Non-pigmented ciliary epithelial cell (primary cell): ENCODE results near the gene TBC1D5.
"Not testable (repeated sequence)": the region's sequence is repeated elsewhere in the genome, so short reads cannot be mapped to it uniquely, and the experiment has no call there.

Experiments
- DNase-seq: peaks from one replicate; pipeline ENCODE4 v3.0.0-alpha.2; 2010; ENCODE audit warnings: low read depth

Gene TBC1D5

DNA sequence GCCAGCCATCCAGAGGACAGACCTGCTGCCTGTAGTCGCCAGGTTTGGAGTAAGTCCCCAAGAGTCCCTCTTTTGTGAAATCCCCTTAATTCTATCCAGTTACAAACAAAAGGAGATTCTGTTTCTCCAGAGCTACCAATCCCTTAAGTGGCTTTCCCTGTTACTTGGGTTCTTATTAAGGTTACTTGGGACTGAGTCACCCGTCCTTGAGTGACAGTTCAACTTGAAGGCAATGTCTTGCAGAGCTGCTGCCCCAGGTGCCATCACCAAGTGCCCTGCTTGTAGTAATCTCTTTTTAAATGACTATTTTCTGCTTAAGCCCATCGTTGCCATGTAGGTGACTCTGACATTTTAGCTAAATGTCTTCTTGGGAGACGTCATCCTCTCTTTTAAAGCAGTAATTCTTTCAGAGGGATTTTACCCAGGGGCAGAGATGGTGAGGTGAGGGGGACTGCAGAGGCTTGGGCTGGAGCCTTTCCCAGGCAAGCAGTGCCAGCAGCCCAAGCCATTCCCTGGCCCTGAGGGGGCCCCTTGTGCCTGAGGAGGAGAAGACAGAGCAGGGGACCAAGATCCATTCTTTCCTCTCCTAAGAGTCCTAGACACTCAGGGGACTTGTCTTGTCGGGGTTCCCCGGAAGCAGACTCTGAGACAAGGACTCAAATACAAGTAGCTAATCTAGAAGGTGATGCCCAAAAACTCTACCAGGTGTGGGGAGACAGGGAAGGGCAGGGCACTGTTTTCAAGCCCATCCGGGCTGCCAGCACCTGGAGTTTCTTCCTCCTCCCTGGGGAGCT is 604.0 kb downstream of the TBC1D5 start:
- DNase-seq = no peak

DNA sequence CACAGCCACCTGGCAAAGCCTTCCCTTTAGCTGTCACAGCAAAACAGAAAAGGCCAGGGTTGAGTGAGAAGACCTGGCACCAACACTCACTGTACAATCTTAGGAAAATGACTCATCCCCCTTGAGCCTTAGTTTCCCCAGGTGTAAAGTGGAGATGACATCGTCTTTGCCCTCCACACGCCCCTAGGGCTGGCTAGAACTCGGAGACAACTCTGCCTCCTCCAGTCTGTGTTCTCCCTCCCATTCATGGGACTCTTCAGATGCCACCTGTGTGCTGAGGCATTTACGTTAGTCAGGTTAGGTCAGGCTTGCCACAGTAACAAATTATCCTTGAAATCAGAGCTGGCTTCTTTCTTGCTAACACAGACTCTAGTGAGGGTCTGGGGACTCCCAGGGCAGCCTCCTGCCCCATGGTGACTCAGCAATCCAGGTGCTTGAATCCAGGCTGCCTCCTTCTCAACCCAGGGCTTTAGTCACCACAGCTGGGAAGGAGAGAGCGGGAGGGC is 605.1 kb downstream of the TBC1D5 start:
- DNase-seq = no peak

DNA sequence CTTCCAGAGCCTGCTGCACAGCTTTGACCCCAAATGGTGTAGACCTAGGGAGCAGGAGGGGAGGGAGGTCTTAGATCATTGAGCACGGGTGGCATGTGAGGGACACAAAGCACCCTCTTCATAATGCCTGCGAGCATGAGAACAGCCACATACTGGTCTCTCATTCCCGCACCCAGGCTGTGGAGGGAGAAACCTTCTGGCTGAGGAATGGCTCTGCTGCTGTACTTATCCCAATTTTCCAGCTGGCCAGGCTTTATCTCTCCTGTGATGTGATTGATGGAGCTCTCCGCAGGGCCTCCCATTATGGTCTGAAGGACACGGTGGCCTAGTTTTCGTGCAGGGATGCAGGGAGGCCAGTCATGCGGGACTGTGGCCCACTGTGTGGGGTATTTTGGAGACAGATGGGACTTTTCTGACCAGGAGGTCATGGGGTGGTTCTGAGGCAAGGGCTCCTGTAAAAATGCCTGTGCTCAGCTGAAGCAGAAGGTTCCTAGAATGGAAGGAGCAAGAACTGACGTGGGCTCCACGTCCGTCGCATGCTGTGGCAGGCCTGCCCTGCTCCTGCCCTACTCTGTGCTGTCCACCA is 606.2 kb downstream of the TBC1D5 start:
- no peak for DNase-seq

DNA sequence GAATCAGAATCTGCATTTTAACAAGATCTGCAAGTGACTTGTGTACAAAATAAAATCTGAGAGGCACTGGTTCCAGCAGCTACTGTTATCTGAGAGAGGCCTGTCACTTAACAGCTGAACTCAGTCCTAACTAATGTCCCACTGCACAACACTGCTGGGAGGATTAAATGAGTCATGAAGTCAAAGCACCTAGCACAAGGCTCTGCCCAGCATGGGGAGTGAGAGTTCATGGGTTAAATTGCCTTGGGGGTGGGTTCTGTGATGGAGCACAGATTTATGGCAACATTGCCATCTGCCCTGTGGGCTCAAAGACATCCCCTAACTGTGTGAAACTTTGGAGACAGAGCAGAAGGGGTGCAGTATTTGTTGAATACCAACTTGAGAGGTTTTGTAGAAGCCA is 606.7 kb downstream of the TBC1D5 start:
- DNase-seq = no peak

DNA sequence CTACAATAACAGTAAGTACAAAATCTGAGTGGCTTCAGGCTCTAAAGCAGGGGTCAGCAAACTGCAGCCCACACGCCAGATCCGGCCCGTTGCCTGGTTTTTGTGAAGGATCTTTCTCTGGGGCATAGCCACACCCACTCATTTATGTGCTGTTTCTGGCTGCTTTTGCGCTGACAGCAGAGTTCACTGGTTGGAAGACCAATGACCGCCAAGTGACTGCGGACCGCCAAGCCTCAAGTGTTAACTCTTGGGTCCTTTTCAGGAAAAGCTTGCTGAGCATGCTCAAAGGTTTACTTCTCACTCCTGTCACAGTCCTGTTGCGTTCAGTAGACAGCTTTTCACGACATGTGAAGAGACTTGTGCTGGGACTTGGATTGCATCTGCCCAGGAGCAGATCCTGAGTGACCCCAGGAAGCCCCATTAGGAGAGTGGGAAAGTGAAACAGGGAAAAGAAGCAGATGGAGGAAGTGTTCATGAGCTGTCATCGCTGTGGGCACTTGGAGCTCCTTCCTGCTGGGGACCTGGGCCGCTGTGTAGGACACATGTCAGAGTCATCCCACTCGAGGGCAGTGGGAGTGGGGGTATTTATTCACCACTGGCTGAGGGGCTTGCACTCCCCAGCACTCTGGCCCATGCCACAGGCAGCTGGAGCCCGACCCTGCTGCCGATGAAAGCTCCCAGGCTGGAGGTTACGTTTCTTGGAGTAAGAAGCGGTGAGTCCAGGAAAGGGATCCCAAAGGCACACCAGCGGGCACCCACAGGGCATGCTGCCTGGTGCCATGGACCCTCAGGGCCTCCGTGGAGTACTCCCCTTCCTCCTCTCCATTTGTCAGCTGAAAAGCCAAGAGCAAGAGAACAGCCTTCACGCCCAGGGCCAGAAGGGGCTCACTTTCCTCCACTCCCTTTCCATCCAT is 608.5 kb downstream of the TBC1D5 start:
- DNase-seq = no peak

DNA sequence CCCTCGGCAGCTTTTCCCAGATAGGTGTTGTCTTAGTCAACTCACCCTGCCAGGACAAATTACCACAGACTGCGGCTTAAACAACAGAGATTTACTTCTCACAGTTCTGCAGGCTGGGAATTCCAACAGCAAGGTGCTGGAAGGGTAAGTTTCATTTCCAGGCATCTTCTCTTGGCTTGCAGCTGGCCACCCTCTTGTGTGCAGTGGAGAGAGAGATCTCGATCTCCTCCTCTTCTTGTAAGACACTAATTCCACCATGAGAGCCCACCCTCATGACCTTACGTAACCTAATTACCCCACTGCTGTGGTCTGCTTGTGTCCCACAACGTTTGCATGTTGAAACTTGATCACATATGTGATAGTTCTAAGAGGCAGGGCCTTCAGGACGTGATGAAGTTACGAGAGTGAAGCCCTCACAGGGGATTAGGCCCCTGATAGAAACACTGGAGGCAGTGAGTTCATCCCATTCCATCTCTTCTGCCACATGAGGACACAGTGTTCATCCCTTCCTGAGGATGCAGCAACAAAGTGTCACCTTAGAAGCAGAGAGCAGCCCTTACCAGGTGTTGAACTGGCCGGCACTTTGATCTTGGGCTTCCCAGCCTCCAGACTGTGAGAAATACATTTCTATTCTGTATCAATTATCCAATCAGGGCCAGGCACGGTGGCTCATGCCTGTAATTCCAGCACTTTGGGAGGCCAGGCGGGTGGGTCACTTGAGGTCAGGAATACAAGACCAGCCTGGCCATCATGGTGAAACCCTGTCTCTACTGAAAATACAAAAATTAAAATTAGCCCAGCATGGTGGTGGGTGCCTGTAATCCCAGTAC is 609.9 kb downstream of the TBC1D5 start:
- no peak for DNase-seq

DNA sequence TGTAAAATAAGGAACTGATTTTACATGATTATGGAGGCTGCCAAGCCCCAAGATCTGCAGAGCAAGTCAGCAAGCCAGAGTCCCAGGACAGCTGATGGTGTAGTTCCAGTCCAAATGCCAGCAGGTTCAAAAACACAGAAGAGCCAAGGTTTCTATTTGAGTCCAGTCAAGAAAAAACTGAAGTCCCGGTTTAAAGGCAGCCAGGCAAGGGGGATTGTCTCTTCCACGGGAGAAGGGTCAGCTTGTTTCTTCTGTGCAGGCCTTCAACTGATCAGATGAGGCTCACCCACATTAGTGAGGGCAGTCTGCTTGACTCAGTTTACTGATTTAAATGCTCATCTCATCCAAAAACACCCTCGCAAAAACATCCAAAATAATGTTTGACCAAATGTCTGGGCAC is 611.5 kb downstream of the TBC1D5 start:
- DNase-seq = no peak

DNA sequence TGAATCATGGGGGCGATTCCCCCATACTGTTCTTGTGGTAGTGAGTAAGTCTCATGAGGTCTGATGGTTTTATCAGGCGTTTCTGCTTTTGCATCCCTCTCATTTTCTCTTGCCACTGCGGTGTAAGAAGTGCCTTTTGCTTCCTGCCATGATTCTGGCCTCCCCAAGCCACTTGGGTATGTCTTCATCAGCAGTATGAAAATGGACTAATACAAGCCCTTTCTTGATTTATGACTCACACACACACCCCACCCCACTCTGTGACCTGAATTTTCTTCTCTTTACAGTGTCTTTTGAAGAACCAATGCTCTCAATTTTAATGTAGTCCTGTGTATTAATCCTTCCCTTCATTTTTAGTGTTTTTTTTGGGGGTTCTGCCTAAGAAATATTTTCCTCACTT is 612.9 kb downstream of the TBC1D5 start:
- no peak for DNase-seq

DNA sequence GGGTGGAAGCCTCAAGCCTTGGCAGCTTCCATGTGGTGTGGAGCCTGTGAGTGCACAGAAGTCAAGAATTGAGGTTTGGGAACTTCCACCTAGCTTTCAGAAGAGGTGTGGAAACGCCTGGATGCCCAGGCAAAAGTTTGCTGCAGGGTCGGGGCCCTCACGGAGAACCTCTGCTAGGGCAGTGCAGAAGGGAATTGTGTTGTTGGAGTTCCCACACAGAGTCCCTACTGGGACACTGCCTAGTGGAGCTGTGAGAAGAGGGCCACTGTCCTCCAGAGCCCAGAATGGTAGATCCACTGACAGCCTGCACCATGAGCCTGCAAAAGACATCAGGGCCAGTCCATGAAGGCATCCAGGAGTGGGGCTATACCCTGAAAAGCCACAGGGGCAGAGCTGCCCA is 613.8 kb downstream of the TBC1D5 start:
- not testable (repeated sequence) for DNase-seq

DNA sequence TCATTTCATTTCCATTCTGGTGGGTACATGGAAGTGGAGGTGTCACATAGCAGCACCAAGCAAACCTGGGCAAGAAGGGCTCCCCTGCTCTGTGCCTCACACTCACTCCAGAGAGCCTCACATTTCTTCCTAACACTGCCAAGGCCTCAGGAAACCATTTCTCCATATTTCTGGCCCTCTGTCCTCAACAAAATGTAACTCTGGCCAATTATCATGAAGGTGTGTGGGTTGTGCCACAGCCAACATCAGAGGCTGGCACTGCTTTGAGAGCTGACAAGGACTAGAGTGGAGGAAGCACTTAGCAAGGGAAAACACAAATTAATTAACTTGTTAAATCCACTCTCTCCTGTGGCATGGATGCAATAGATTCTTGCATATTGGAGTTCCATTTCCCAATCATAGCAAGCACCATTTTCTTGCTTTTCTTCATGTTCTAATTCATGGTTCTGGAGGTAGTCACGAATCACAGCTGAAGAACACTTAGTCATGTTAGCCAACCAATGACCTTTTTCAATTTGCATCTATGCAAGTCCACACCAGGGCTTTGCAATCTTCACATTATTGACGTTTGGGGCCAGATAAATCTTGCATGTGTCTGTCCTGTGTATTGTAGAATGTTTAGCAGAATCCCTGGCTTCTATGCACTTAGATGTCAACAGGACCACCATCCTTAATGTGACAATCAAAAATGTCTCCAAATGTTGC is 616.5 kb downstream of the TBC1D5 start:
- no peak for DNase-seq

DNA sequence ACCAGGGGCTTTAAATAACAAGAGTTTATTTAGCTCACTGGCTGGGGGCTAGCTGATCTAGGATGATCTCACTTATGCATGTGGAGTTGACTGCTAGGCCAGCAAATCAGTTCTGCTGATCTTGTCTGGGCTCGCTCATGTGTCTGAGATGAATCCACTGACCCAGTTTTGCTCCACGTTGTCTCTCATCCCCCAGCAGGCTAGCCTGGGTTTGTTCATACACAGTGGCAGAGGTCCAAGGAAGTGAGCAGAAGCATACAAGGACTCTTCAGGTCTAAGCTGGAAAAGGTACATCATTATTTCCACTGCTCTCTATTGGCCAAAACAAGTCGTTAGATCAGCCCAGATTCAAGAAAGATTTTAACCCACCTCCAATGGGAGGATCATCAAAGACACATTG is 619.7 kb downstream of the TBC1D5 start:
- DNase-seq = no peak

DNA sequence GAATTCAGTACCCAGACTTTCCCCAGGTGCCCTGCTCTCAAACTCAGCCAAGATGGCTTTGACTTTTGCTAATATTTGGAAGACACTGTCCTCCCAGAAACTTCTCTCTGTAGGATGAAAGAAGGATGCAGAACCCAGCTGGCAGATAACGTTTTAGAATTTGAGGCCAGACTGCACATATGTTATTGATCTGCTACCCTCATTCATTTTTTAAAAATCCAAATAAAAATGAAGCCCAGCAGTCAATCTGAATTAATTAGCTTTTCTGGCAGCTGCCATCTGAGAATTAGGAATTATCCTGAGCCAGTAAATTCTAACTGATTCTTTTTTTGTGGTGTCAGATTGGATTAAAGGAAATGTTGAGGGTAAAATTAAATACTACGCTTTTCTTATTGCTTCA is 621.1 kb downstream of the TBC1D5 start:
- no peak for DNase-seq

DNA sequence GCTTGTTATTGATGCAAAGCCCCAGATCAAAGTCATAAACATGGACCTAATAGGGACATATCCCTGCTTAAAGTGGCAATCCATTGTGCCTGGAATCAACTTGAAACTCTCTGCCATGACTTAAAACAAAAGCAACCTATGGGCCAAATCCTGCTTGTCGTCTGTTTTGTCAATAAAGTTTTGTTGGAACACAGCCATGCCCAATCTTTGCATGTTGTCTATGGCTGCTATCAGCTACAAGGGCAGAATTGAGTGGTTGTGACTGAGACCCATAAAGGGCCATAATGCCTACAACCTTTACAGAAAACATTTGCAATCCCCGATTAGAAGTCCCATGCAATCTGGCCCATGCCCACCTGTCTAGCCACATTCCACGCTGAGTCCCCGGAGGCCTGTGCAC is 622.3 kb downstream of the TBC1D5 start:
- no peak for DNase-seq

DNA sequence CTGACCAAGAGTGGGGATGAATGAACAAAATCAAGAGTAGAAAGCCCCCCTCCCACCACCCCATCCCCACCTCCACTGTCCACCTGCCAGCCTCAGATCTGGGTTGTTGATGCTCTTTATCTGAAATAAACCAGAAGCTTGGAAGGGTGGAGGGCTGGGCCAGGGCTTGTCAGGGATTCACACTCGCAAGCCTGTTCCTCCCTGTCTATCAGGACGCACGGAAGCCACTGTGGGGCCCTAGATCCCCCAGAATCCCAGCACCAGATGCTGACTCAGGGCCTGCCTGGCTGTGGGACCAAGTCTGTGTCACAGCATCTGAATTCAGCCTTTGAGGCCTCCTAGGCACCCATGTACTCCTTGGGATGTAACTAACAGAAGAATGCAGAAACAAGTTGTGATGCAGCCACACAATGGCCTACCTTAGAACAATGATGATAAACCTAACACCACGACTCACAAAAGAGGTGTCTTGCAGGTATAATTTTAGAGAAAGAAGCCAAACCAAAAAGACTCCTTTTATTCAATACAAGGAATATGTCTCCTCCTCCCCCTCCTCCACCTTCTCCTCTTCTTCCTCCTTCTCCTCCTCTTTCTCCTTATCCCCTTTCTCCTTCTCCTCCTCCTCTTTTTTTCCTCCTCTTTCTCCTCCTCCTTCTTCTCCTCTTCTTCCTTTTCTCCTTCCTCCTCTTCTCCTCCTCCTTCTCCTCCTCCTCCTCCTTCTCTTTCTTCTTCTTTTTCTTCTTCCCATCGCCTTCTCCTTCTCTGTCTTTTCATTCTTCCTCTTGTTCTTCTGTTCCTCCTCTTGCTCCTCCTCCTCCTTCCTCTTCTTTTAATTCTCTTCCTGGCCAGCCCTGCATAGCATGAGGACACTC is 623.0 kb downstream of the TBC1D5 start:
- no peak for DNase-seq

DNA sequence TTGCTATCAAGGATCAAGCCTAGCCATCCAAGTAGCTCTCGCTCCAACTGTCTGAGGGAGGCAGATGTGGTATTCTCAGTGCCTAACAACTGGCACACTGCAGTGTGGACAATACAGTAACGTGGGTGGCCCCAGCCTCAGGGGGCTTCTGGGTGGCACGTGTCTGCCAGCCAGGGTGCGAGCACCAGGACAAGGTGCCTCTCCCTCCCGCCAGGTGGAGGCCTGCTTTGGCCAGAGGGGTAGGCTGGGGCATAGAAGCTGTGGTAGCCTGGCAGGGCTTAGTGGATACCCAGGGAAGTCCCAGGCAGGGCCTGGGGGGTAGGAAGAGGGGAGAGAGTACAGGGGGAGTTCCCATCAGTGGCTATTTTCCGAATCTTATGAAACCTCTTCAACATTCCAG is 623.7 kb downstream of the TBC1D5 start:
- DNase-seq = no peak

DNA sequence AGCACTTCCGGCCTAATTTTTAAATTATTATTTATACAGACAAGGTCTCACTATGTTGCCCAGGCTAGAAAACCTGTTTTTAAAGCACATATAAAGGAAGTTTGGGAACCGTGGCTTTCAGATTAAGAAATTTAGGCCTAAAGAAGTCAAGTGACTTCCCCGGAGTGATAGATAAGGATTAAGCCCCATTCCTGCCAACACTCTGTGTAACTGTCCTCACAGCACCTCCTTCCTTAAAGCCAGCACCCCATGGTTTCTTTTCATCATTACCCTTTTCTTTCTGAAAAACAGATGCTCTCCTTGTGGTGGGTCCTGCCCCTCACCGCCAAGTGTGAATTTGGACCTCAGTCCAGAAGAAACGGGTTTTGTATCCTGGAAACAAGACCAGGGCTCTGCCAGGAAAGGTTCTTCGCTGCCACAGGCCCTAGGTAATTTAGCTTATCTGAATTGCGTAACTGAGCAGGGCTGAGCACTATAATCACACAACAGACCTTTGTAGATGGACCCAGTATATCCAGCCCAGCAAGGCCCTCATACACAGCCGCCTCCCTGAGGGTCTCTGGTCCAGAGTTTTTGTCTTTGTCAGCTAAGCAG is 626.3 kb downstream of the TBC1D5 start:
- no peak for DNase-seq

DNA sequence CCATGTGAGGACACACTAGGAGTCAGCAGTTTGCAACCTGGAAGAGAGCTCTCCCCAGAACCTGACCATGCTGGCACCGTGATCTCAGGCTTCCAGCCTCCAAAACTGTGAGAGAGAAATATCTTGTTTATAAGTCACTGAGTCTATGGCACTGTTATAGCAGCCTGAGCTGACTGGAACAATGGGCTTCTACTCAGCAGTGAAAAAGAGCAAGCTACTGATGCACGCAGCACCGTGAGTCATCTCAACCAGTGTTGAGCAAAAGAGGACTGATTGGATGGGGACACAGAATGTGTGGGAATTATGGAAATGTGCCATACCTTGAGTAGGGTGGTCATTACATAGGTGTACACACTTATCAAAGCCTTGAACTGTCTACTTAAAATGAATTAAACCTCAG is 627.2 kb downstream of the TBC1D5 start:
- no peak for DNase-seq

DNA sequence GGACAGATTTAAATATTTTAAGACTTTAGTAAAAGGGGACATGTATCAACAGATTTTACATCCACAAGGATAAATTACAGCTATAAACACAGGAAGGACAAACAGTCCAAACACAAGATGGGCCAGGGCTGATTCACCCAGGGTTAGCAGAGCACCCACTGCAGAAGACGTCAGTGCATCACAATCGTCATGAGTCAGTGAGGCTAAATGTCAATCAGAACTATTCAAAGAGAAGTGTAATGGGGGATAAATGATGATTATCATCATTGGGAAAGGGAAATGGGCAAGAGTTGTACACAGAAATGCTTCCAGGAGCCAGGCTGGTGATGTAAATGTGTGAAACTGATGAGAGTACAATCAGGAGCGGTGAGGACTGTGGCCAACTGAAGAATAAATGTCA is 630.8 kb downstream of the TBC1D5 start:
- DNase-seq = no peak

DNA sequence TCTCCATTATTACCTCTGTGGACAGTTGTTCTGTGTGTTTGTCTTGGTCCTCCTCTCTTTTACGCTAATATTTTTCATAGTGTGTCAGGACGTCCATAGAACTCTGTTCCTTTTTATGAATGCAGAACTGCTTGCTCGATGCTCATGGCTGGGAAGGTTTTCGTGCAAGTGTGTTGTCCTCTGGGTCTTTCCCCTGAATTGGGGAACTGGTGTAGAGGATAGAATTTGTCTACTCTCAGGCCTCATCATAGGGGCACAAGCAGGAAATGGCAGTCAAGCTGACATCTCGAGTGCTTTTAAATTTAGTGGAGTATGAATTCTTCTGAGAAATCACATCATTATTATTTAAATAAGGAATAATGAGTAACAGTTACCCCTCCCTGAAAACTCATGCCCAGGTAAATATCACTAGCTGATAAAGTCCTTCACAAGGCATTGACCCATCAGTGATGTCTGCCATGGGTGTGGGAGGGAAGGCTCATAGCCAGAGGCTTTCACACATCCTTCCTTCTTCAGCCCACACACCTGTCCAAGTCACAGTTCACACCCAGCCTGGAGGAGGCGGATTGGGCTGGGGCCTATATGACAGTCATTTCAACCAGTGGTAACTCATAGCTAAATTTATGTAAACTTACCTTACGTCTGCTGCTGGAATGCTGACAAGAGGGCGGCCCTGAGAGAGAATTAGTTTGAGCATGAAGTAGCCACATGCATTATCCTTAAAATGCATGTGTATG is 631.6 kb downstream of the TBC1D5 start:
- no peak for DNase-seq
